Kidney epithelial cell (primary cell): Measurements from ENCODE around the gene RAPGEF1. TPM values are rescaled to one million over a fixed set of nuclear protein-coding genes. Genes with fewer than 3 reads are reported as not detected.

Source experiments
- DNase-seq: peaks from one replicate; pipeline ENCODE4 v3.0.0-alpha.2; 2010; ENCODE audit warnings: low read depth
- H3K27me3 ChIP-seq: 2 replicates; pipeline ENCODE4 v1.6.0; 2011; ENCODE audit warnings: low read length; ENCODE audit not compliant: control insufficient read depth, insufficient read depth
- H3K36me3 ChIP-seq: 2 replicates; pipeline ENCODE4 v1.5.1; 2011; ENCODE audit warnings: low read length; ENCODE audit not compliant: control insufficient read depth, insufficient read depth
- H3K4me3 ChIP-seq: 2 replicates; pipeline ENCODE4 v1.5.1; 2011; ENCODE audit warnings: low read depth, mild to moderate bottlenecking, control low read depth, low read length
- CTCF ChIP-seq: IDR thresholded peaks from 2 replicates; pipeline ENCODE4 v1.5.1; 2011; ENCODE audit warnings: mild to moderate bottlenecking, moderate library complexity, low read length, control low read depth, inconsistent platforms; ENCODE audit not compliant: insufficient read depth, poor library complexity, severe bottlenecking
- total RNA-seq: library from RNA; depleted of rRNA; stranded (reverse); fragments of >200 nt; gene quantifications from 2 replicates; pipeline ENCODE4 v1.2.3, GENCODE V29; 2015

The RAPGEF1 gene
- total RNA-seq, 1 donor from 2014 or later: 43.5 TPM

GRCh38 chr9:131719262-131719908, 20.5 kb downstream of the RAPGEF1 start:
- TF ChIP-seq CTCF: no peak
- DNase-seq: no peak
- Histone ChIP-seq H3K4me3 (no peak overlapping the region), H3K27me3 (no peaks in the 10 kb centered on the region), H3K36me3 (no peaks in the 10 kb centered on the region)

- no peak for DNase-seq
- H3K36me3 ChIP-seq: no peaks in the 10 kb centered on the region
- no peak for TF ChIP-seq CTCF
- no peaks in the 10 kb centered on the region for H3K27me3 ChIP-seq
- H3K4me3 ChIP-seq: no peak overlapping the region
Measured at GRCh38 chr9:131717719-131718460, 22.0 kb downstream of the RAPGEF1 start.

- no peak overlapping the region for H3K4me3 ChIP-seq
- no peak for DNase-seq
- no peak for TF ChIP-seq CTCF
Measured at GRCh38 chr9:131715906-131716305, 24.0 kb downstream of the RAPGEF1 start.

GRCh38 chr9:131714821-131715220, 25.1 kb downstream of the RAPGEF1 start:
- H3K4me3 ChIP-seq: no peak overlapping the region
- H3K27me3 ChIP-seq: no peaks in the 10 kb centered on the region
- H3K36me3 ChIP-seq: no peaks in the 10 kb centered on the region
- no peak for TF ChIP-seq CTCF
- DNase-seq: no peak

More at GRCh38 chr9:131715906-131716305, 24.0 kb downstream of the RAPGEF1 start:
- Histone ChIP-seq H3K36me3 (no peaks in the 10 kb centered on the region), H3K27me3 (no peaks in the 10 kb centered on the region)

- no peak overlapping the region for H3K4me3 ChIP-seq
- H3K27me3 ChIP-seq: no peaks in the 10 kb centered on the region
- H3K36me3 ChIP-seq: no peaks in the 10 kb centered on the region
- TF ChIP-seq CTCF: no peak
- DNase-seq: peak; percentile 77
Measured at GRCh38 chr9:131714161-131714646, 25.7 kb downstream of the RAPGEF1 start.
